Transverse colon (tissue), 4 donors: ENCODE measurements around the gene PRKAG3. TPM values are rescaled to one million over a fixed set of nuclear protein-coding genes. Genes with fewer than 3 reads are reported as not detected.

Experiments used
- DNase-seq: peaks from one replicate; pipeline ENCODE4 v3.0.0-alpha.2; 2019
- H3K27ac ChIP-seq, 4 donors: fragments of 200-600 bp; sonication (generic); 2 replicates each; pipeline ENCODE4 v1.5.1; 2016 to 2018; ENCODE audit warnings: inconsistent platforms in 4 of 4
- H3K27me3 ChIP-seq: fragments of 200-600 bp; sonication (generic); 2 replicates; pipeline ENCODE4 v1.5.1; 2017; ENCODE audit warnings: inconsistent platforms
- H3K36me3 ChIP-seq, 4 donors: fragments of 200-600 bp; sonication (generic); 2 replicates each; pipeline ENCODE4 v1.5.1; 2017 to 2019; ENCODE audit warnings: inconsistent platforms in 4 of 4
- H3K4me1 ChIP-seq, 4 donors: fragments of 200-600 bp; sonication (generic); 2 replicates each; pipeline ENCODE4 v1.5.1; 2017 to 2020; ENCODE audit warnings: inconsistent platforms in 4 of 4
- H3K4me3 ChIP-seq, 4 donors: fragments of 200-600 bp; sonication (generic); 1 replicate in 1 of 4; 2 replicates in 3 of 4; pipeline versions ENCODE4 v1.5.1 to v1.6.1; 2017 to 2019; ENCODE audit warnings: inconsistent platforms in 4 of 4
- H3K9me3 ChIP-seq, 2 donors: fragments of 200-600 bp; sonication (generic); 2 replicates each; pipeline ENCODE4 v1.5.1; 2017 to 2019; ENCODE audit warnings: inconsistent platforms in 2 of 2
- CTCF ChIP-seq, 5 experiments: fragments of 200-600 bp in 3 of 5; fragments of 450-650 bp in 2 of 5; sonication (generic) in 3 of 5; IDR thresholded peaks; 1 replicate in 2 of 5; 2 replicates in 3 of 5; pipeline ENCODE4 v1.5.1; 2016 to 2017; ENCODE audit warnings: antibody characterized with exemption in 5 of 5, inconsistent platforms in 3 of 5, mild to moderate bottlenecking in 2 of 5, moderate library complexity in 1 of 5
- EP300 ChIP-seq: sonication (generic); formaldehyde crosslinking; IDR thresholded peaks from one replicate; pipeline ENCODE4 v1.6.1; 2017; ENCODE audit warnings: antibody characterized with exemption, low read depth
- POLR2A ChIP-seq: fragments of 450-650 bp; IDR thresholded peaks from one replicate; pipeline ENCODE4 v1.6.1; 2016; ENCODE audit warnings: antibody characterized with exemption, mild to moderate bottlenecking, moderate library complexity
- POLR2AphosphoS5 ChIP-seq, 3 donors: sonication (generic); formaldehyde crosslinking; IDR thresholded peaks; one replicate each; pipeline ENCODE4 v1.6.1; 2016; ENCODE audit warnings: antibody characterized with exemption in 3 of 3
- WGBS, 2 donors: methylation state at CpG; one replicate each; pipeline ENCODE4 v1.1.5; 2018; ENCODE audit warnings: low coverage in 1 of 2; 5-methylcytosine and 5-hydroxymethylcytosine counted together
- in situ Hi-C, 4 donors: fragments of 200-750 bp; cut with MboI; loops; one replicate each; pipeline versions ENCODE4 v1.15.0 to v1.15.1; 2017; ENCODE audit warnings: low sequenced_read_pairs in 3 of 4, low pct_ligation_motif_present in 1 of 4, low pct_unique_long_range_greater_than_20kb in 1 of 4
- intact Hi-C: fragments of 100-400 bp; cut with DNase I; formaldehyde crosslinking; loops from one replicate; pipeline ENCODE4 v1.15.1; 2023; ENCODE audit warnings: low total_unique reads
- total RNA-seq, 4 donors: library from RNA; depleted of rRNA; stranded (reverse); fragments of >200 nt; gene quantifications; one replicate each; pipeline ENCODE4 v1.1.0, GENCODE V29; 2016

The PRKAG3 gene
- total RNA-seq, 4 donors from 2014 or later = not detected

- Histone ChIP-seq H3K4me1 (peaks cover 10 to 39% (median 18%) of the 10 kb centered on the region in 4 donors), H3K9me3 (no peaks in the 10 kb centered on the region), H3K27me3 (no peaks in the 10 kb centered on the region), H3K4me3 (peak overlapping the region in 1 of 4 donors; percentile 66), H3K36me3 (no peaks in the 10 kb centered on the region), H3K27ac (peak overlapping the region in 1 of 4 donors; percentile 22)
- TF ChIP-seq POLR2A (no peak), POLR2AphosphoS5 (IDR thresholded peaks at IDR 0.05) (no peak), CTCF (IDR thresholded peaks at IDR 0.05) (no peak), EP300 (no peak)
- intact Hi-C loops = no loop called here
- in situ Hi-C loops = no loop called here
- no peak for DNase-seq
- 67 to 81% methylated on average over 2 to 4 of the region's 4 CpGs for WGBS, 2 donors
Measured at GRCh38 chr2:218783688-218784087, 47.9 kb downstream of the PRKAG3 start.

- H3K27me3 ChIP-seq = no peaks in the 10 kb centered on the region
- intact Hi-C loops = no loop called here
- 16 to 36% methylated on average over 3 to 6 of the region's 6 CpGs for WGBS, 2 donors
- TF ChIP-seq EP300 = no peak
- TF ChIP-seq CTCF (IDR thresholded peaks at IDR 0.05) = no peak
- no peak for TF ChIP-seq POLR2A
- no peak for TF ChIP-seq POLR2AphosphoS5 (IDR thresholded peaks at IDR 0.05)
- DNase-seq = peak; percentile 34
- no peaks in the 10 kb centered on the region for H3K9me3 ChIP-seq
- peaks cover 10 to 39% (median 18%) of the 10 kb centered on the region in 4 donors for H3K4me1 ChIP-seq
- peak overlapping the region; percentile 75 to 89 (median 84) for H3K27ac ChIP-seq
- H3K4me3 ChIP-seq = peak overlapping the region; percentile 64 to 81 (median 70)
- in situ Hi-C loops = no loop called here
- no peaks in the 10 kb centered on the region for H3K36me3 ChIP-seq
Measured at GRCh38 chr2:218782528-218782844, 49.1 kb downstream of the PRKAG3 start.

GRCh38 chr2:218781691-218782527 is 49.7 kb downstream of the PRKAG3 start, which contains the start of gene CYP27A1:
TSS of gene CYP27A1 (plus strand) at chr2:218782147. CDS start at chr2:218782183, 36 bp downstream.
- Histone ChIP-seq H3K9me3 (peaks cover 0 to 3% of the 10 kb centered on the region in 2 donors), H3K4me3 (peak within 1 kb of the TSS; percentile 64 to 81 (median 70)), H3K36me3 (no peaks in the 10 kb centered on the region), H3K27me3 (no peaks in the 10 kb centered on the region), H3K27ac (peak within 1 kb of the TSS; percentile 75 to 89 (median 84)), H3K4me1 (peaks cover 10 to 39% (median 18%) of the 10 kb centered on the region in 4 donors)
- TF ChIP-seq POLR2AphosphoS5 (IDR thresholded peaks at IDR 0.05) (peak; percentile 18 to 85 (median 72)), POLR2A (peak; percentile 60), CTCF (IDR thresholded peaks at IDR 0.05) (no peak), EP300 (no peak)
- intact Hi-C loops (no loop called here), in situ Hi-C loops (no loop called here)
- peak; percentile 70 for DNase-seq
- WGBS, 2 donors = 6% methylated on average over 36 of the region's 76 CpGs; no CpG with 5 or more reads in 1 of the 2 donors

GRCh38 chr2:218780851-218781690 is 50.5 kb downstream of the PRKAG3 start:
- DNase-seq = no peak
- in situ Hi-C loops = no loop called here

More at GRCh38 chr2:218780851-218781690, 50.5 kb downstream of the PRKAG3 start:
- Histone ChIP-seq H3K4me1 (peaks cover 10 to 38% (median 18%) of the 10 kb centered on the region in 4 donors), H3K27me3 (no peaks in the 10 kb centered on the region), H3K4me3 (peak overlapping the region; percentile 64 to 81 (median 70)), H3K9me3 (peaks cover 0 to 7% of the 10 kb centered on the region in 2 donors), H3K36me3 (no peaks in the 10 kb centered on the region), H3K27ac (peak overlapping the region; percentile 75 to 89 (median 84))
- intact Hi-C loops = no loop called here
- TF ChIP-seq POLR2AphosphoS5 (IDR thresholded peaks at IDR 0.05) (no peak), POLR2A (no peak), CTCF (IDR thresholded peaks at IDR 0.05) (no peak), EP300 (no peak)
- 13 to 32% methylated on average over 11 to 15 of the region's 15 CpGs for WGBS, 2 donors
